ENCODE results near the gene ENTPD2. TPM values are rescaled to one million over a fixed set of nuclear protein-coding genes. Genes with fewer than 3 reads are reported as not detected.
A peak's percentile ranks its signal among the peaks of the same experiment; 100 is the strongest.

The ENTPD2 gene
- total and polyA plus RNA-seq, 9 of the 15 experiments (the other 6 are each of a cell fraction or from before 2014, with no cell fraction given), result 0.04 to 0.60 (median 0.14) TPM; not detected in 4

DNA sequence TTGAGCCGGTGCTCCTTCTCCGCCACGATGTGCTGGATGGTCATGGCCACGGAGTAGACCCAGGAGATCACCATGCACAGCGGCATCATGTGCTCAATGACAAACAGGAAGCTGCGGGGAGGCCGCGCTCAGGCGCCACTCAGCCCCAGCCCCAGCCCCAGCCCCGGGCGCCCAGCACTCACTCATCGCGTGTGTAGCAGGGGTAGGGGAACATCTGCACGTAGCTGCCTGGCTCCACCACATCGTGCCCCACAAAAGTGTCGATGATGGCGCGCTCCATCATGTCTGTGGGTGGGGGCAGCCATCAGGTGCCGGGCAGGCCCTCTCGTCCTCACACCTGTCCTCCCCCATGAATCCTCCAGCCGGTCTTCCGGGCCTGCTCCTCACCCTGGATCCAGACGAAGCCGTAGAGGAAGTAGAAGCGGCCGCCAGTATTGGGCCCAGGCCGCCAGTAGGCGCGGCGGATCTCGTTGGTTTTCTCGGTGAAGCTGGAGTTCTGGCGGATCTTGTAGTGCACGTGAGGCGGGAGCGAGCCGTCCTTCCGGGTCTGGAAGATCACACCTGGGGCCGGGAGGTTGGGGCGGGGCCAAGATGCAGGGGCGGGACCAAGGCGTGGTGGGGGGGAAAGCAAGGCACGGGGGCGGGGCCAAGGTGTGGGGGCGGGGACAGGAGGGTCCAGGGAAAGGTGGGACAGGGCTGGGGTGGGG is 35.9 kb downstream of the ENTPD2 start:
- no peak for TF ChIP-seq KDM5B (IDR thresholded peaks at IDR 0.05; ENCODE audit: insufficient replicate concordance, low read depth, low read length)
- TF ChIP-seq, protein P1, sequence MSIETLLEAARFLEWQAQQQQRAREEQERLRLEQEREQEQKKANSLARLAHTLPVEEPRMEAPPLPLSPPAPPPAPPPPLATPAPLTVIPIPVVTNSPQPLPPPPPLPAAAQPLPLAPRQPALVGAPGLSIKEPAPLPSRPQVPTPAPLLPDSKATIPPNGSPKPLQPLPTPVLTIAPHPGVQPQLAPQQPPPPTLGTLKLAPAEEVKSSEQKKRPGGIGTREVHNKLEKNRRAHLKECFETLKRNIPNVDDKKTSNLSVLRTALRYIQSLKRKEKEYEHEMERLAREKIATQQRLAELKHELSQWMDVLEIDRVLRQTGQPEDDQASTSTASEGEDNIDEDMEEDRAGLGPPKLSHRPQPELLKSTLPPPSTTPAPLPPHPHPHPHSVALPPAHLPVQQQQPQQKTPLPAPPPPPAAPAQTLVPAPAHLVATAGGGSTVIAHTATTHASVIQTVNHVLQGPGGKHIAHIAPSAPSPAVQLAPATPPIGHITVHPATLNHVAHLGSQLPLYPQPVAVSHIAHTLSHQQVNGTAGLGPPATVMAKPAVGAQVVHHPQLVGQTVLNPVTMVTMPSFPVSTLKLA (conservative IDR thresholded peaks at IDR 0.05), result no peak
- no peak for TF ChIP-seq ZC3H8 (IDR thresholded peaks at IDR 0.05)
- peak; percentile 94 for TF ChIP-seq ZBTB33 (CRISPR knock-in tag; IDR thresholded peaks at IDR 0.05)
- BruUV-seq (replicated peaks), result no TSS peak

More for the DNA sequence above, 35.9 kb downstream of the ENTPD2 start:
- H3K9me3 ChIP-seq (replicated peaks; ENCODE audit: control insufficient read depth, insufficient read depth, low read depth, low read length), result no peaks in the 10 kb centered on the region
- no peak overlapping the region for H2AFZ ChIP-seq (ENCODE audit: low read depth, low read length)
- 0 out of 2 replicates have a peak, but pooled peaks cover 5% of the 10 kb centered on the region for H4K20me1 ChIP-seq (replicated peaks; ENCODE audit: control insufficient read depth, insufficient read depth, low read length)
- no peak overlapping the region for H3K4me2 ChIP-seq (ENCODE audit: insufficient read depth, low read length)
- intact Hi-C loops (cut with micrococcal nuclease) (no loop called here), in situ Hi-C loops (cut with MboI) (no loop called here)
- no peaks in the 10 kb centered on the region for H3K27me3 ChIP-seq (ENCODE audit: control insufficient read depth in 2 of 2, insufficient read depth in 2 of 2, low read length in 2 of 2)
- FAIRE-seq, result no peak
- ChIA-PET CTCF (ENCODE audit: low intra/inter-chr PET ratio) (no interaction called here), POLR2A (no interaction called here)
- H3K79me2 ChIP-seq (ENCODE audit: control insufficient read depth, insufficient read depth, low read length), result no peaks in the 10 kb centered on the region
- H3K36me3 ChIP-seq (ENCODE audit: control insufficient read depth, insufficient read depth, low read length), result no peaks in the 10 kb centered on the region
- no peak overlapping the region for H3K27ac ChIP-seq (ENCODE audit: extremely low read depth, low read depth, low read length)
- H3K9ac ChIP-seq (ENCODE audit: insufficient read depth in 1 of 2, low read depth in 2 of 2, low read length in 2 of 2), result no peak overlapping the region
- peaks cover 4 to 74% of the 10 kb centered on the region in 2 experiments; a peak in 4 of 5 replicates for H3K4me1 ChIP-seq (replicated peaks in 1 of 2; ENCODE audit: control insufficient read depth in 2 of 2, insufficient read depth in 2 of 2, low read length in 2 of 2)
- ATAC-seq, result no peak
- no peaks in the 10 kb centered on the region for H3K9me1 ChIP-seq (ENCODE audit: control insufficient read depth, insufficient read depth, low read length)
- peak in 2 of 4 experiments; percentile 32 to 47 for DNase-seq (ENCODE audit: extremely low read depth in 1 of 4, low spot score in 3 of 4)
- H3K4me3 ChIP-seq, result no peak overlapping the region
- WGBS (ENCODE audit: insufficient coverage, low coverage, missing lambda C conversion rate), result 96% methylated on average over 22 of the region's 45 CpGs

Measured in K562 (cell line).